Left hindlimb (tissue), 1 donor: ENCODE measurements around the gene CD3D.

Experiments used
- DNase-seq: peaks from one replicate; pipeline ENCODE4 v3.0.0-alpha.2; 2018

Gene CD3D

GRCh38 chr11:118295815-118296454, 46.6 kb downstream of the CD3D start:
- DNase-seq = no peak

GRCh38 chr11:118295199-118295598, 47.3 kb downstream of the CD3D start:
- no peak for DNase-seq

GRCh38 chr11:118294053-118294452, 48.5 kb downstream of the CD3D start:
- no peak for DNase-seq

- no peak for DNase-seq
Observed at GRCh38 chr11:118291477-118292135, 50.9 kb downstream of the CD3D start.

- no peak for DNase-seq
Observed at GRCh38 chr11:118290923-118291322, 51.6 kb downstream of the CD3D start.

GRCh38 chr11:118289401-118289800, 53.1 kb downstream of the CD3D start:
- DNase-seq = no peak
